ENCODE data around the gene CMSS1.

CMSS1 gene

DNA sequence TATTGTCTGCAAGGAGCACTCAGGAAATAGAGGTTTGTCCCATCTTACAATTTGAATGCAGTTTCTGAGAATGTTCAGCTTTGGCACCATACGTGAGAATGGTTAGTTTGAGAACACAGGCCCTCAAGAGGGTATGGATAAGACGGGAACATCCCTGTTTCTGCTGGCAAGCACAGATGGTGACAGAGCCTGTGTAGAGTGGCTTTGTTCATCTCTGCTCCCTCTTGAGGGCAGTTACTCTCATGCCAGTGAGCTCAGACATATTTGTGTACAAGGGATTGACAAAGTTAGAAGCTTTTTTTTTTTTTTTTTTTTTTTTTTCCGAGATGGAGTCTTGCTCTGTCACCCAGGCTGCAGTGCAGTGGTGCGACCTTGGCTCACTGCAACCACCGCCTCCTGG is 368.2 kb downstream of the CMSS1 start:
- TF ChIP-seq CTCF (IDR thresholded peaks at IDR 0.05; ENCODE audit: control extremely low read depth, extremely low read depth, low read depth, missing control alignments), result no peak
- CTCF ChIA-PET, result interaction anchor here (1.2 to 1.8 kb wide), 3 partner anchors 9 to 11 kb away, joined by 3 to 6 read pairs (median 3); no protein-coding TSS in a partner anchor
- no peak for DNase-seq (ENCODE audit: extremely low spot score)
- POLR2A ChIA-PET, result interaction anchor here (0.6 kb wide), 1 partner anchor 77 kb away, joined by 3 read pairs; no protein-coding TSS in a partner anchor

DNA sequence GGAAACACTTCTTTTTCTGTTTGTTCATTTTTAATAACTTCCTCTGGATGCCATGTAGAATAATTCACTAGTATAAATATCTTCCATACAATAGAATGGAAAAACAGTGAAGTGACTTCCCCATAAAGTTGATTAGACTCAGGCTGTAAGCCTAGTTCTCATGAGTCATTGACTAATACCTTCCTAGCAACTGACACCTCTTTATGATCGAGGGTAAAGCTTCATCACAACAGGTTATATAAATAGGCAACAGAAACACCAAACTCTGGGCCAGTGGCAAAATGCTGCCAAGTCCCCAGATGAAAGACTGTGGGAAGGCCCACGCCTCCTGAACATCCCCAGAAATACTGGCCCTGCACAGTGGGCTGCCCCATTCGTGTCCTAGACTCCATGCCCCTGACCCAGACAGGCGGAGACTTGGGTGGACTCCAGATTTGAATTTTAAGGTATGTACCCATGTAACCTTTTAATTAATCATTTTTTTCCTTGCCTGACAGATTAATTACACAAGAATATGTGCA is 371.8 kb downstream of the CMSS1 start:
- POLR2A ChIA-PET, result no interaction called here
- CTCF ChIA-PET, result no interaction called here
- DNase-seq (ENCODE audit: extremely low spot score), result no peak
- TF ChIP-seq CTCF (IDR thresholded peaks at IDR 0.05; ENCODE audit: control extremely low read depth, extremely low read depth, low read depth, missing control alignments), result no peak

DNA sequence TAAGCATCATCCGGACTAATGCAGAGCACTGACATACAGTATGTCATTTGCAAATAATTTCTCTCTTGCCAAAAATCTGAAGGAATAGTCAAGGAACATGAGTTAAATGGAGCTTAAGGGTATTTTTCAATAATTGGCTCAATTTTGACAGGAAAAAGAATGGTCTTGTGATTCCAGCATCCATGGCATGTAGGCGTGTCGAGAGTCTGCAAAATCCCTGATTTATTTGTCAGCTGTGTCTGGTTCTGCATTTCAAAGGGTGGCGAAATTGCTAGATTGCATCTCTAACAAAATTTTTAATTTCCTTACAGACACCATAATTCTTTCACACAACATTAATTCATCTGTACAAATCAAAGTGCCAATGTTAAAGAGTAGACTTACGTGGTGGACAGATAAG is 377.7 kb downstream of the CMSS1 start:
- no peak for TF ChIP-seq CTCF (IDR thresholded peaks at IDR 0.05; ENCODE audit: control extremely low read depth, extremely low read depth, low read depth, missing control alignments)
- POLR2A ChIA-PET, result no interaction called here
- CTCF ChIA-PET, result interaction anchor here (0.9 to 1.1 kb wide), 3 partner anchors 9 to 351 kb away, joined by 3 read pairs; no protein-coding TSS in a partner anchor
- DNase-seq (ENCODE audit: extremely low spot score), result no peak

GRCh38 chr3:100197876-100198275 is 380.2 kb downstream of the CMSS1 start:
- POLR2A ChIA-PET, result no interaction called here
- CTCF ChIA-PET, result no interaction called here
- no peak for TF ChIP-seq CTCF (IDR thresholded peaks at IDR 0.05; ENCODE audit: control extremely low read depth, extremely low read depth, low read depth, missing control alignments)
- no peak for DNase-seq (ENCODE audit: extremely low spot score)

DNA sequence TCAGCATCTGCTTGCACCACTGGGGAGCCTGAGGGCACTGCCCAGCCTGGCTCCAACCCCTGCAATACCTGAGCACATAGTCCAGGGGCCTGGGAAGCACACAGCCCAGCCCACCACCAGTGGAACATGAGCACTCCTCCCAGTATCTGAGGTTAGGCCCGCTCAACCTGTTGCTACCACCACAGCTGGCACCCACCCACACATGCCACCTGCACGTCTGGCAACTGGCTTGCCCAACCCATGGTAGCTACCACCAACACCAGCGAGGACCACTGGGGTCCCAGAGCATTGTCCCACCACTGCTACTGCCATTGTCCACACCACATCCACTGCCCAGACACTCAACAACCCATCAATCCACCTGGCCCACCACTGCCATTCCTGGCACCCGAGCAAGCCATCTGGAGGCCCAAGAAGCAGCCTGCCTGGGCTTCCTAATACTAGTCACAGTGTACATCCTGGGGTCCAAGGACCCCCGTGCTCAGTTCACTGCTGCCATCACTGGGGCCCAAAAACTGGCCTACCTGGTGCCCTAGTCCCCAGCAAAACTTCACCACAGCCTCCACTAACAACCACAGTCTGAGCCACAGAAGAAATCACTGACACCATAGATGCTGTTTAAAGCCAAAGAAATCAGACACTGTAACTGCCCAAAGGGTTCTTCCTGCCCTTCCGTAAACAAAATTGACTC is 381.1 kb downstream of the CMSS1 start:
- TF ChIP-seq CTCF (IDR thresholded peaks at IDR 0.05; ENCODE audit: control extremely low read depth, extremely low read depth, low read depth, missing control alignments), result no peak
- ChIA-PET CTCF (interaction anchor here (1.7 kb wide), 1 partner anchor 30 kb away, joined by 4 read pairs; no protein-coding TSS in a partner anchor), POLR2A (no interaction called here)
- no peak for DNase-seq (ENCODE audit: extremely low spot score)

DNA sequence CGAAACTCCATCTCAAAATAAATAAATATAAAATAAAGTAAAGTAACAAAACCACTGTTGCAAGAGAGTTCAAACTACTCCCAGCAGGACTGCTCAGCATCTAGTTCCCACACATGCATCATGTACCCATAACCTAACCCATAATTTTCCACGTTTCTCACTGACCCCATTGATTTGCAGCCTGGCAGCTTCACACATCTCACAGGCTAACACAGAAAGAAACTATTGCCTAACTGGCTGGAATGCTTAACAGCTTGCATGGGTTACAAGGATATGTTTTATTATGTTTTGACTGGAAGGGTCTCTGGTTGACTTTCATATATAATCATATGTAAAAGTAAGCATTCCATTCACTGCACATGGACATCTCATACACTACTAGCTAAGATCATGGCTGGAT is 387.5 kb downstream of the CMSS1 start:
- no peak for TF ChIP-seq CTCF (IDR thresholded peaks at IDR 0.05; ENCODE audit: control extremely low read depth, extremely low read depth, low read depth, missing control alignments)
- DNase-seq (ENCODE audit: extremely low spot score), result no peak
- ChIA-PET CTCF (no interaction called here), POLR2A (no interaction called here)
